GM18508 (cell line): ENCODE data around the gene TATDN3.
"Not testable (repeated sequence)": the region's sequence is repeated elsewhere in the genome, so short reads cannot be mapped to it uniquely, and the experiment has no call there.

Experiments
- ATAC-seq: cut with Tn5 transposase; IDR thresholded peaks from one replicate; pipeline ENCODE4 v1.9.1; 2021; ENCODE audit warnings: moderate number of reproducible peaks; ENCODE audit not compliant: insufficient read depth, unreplicated experiment

TATDN3 gene

GRCh38 chr1:212825798-212826452, 34.2 kb downstream of the TATDN3 start:
- ATAC-seq: no peak

- ATAC-seq: no peak
Observed at GRCh38 chr1:212827171-212827776, 35.6 kb downstream of the TATDN3 start.

GRCh38 chr1:212827831-212828278, 36.2 kb downstream of the TATDN3 start:
- ATAC-seq: no peak

- ATAC-seq: no peak
Observed at GRCh38 chr1:212828395-212828794, 36.7 kb downstream of the TATDN3 start.

GRCh38 chr1:212833211-212834207, 41.8 kb downstream of the TATDN3 start:
- ATAC-seq: peak; percentile 73

GRCh38 chr1:212838145-212838544, 46.5 kb downstream of the TATDN3 start:
- ATAC-seq: no peak

GRCh38 chr1:212844521-212844920, 52.8 kb downstream of the TATDN3 start:
- not testable (repeated sequence) for ATAC-seq

- no peak for ATAC-seq
Observed at GRCh38 chr1:212847549-212847948, 55.9 kb downstream of the TATDN3 start, which contains the start of gene SPATA45. Gene SPATA45, minus strand, starts transcription at chr1:212847649. Its CDS starts 11,500 bp downstream, at chr1:212836149.

- no peak for ATAC-seq
Observed at GRCh38 chr1:212852105-212852688, 60.5 kb downstream of the TATDN3 start.

- no peak for ATAC-seq
Observed at GRCh38 chr1:212853658-212854057, 62.0 kb downstream of the TATDN3 start.

- ATAC-seq: no peak
Observed at GRCh38 chr1:212856755-212857154, 65.1 kb downstream of the TATDN3 start.

GRCh38 chr1:212857992-212858460, 66.3 kb downstream of the TATDN3 start, which contains the start of gene FLVCR1:
Gene FLVCR1, plus strand, starts transcription at chr1:212858275. Its CDS starts 178 bp downstream, at chr1:212858453.
- peak; percentile 49 for ATAC-seq

GRCh38 chr1:212858461-212859265, 67.0 kb downstream of the TATDN3 start:
- peak; percentile 11 for ATAC-seq

- ATAC-seq: no peak
Observed at GRCh38 chr1:212860713-212861581, 69.3 kb downstream of the TATDN3 start.

GRCh38 chr1:212862111-212862690, 70.5 kb downstream of the TATDN3 start:
- ATAC-seq: no peak

- not testable (repeated sequence) for ATAC-seq
Observed at GRCh38 chr1:212863345-212863744, 71.7 kb downstream of the TATDN3 start.

- no peak for ATAC-seq
Observed at GRCh38 chr1:212864201-212864600, 72.5 kb downstream of the TATDN3 start.
